BJ (cell line): Measurements from ENCODE around the gene DIP2C. TPM values are rescaled to one million over a fixed set of nuclear protein-coding genes. Genes with fewer than 3 reads are reported as not detected.
"Not testable (repeated sequence)": the region's sequence is repeated elsewhere in the genome, so short reads cannot be mapped to it uniquely, and the experiment has no call there.

Experiments used
- CTCF ChIA-PET: fragments of 350-600 bp; formaldehyde crosslinking; extraction: SDS; loops from one replicate; lab custom pipeline; 2021; ENCODE audit warnings: antibody characterized with exemption, inconsistent platforms; lab: Yijun Ruan, JAX
- POLR2A ChIA-PET: fragments of 300-600 bp; sonication (Branson Sonifier 250); formaldehyde crosslinking; extraction: SDS; loops from one replicate; lab custom pipeline; 2021; ENCODE audit warnings: antibody characterized with exemption; lab: Charles Lee
- DNase-seq: peaks from one replicate; pipeline ENCODE4 v3.0.0-alpha.2; 2011; ENCODE audit warnings: low read depth
- H3K27me3 ChIP-seq: 2 replicates; pipeline ENCODE4 v1.6.0; 2011; ENCODE audit warnings: low read length; ENCODE audit not compliant: control insufficient read depth, insufficient read depth
- H3K36me3 ChIP-seq: 2 replicates; pipeline ENCODE4 v1.5.1; 2011; ENCODE audit warnings: low read length; ENCODE audit not compliant: control insufficient read depth, insufficient read depth
- H3K4me3 ChIP-seq: 2 replicates; pipeline ENCODE4 v1.5.1; 2011; ENCODE audit warnings: low read depth, mild to moderate bottlenecking, control low read depth, low read length
- polyA plus RNA-seq: library from polyadenylated mRNA; depleted of rRNA; stranded (reverse); fragments of >200 nt; gene quantifications from 2 replicates; pipeline ENCODE4 v1.2.3, GENCODE V29; 2011
- TF ChIP-seq, protein P1 (sequence below): IDR thresholded peaks from 2 replicates; pipeline ENCODE4 v1.5.1; 2011; ENCODE audit warnings: low read depth, mild to moderate bottlenecking, control low read depth, inconsistent platforms, low read length, moderate library complexity; ENCODE audit not compliant: insufficient read depth

DIP2C gene
- polyA plus RNA-seq, 1 experiment = 9.3 TPM

- POLR2A ChIA-PET, H3K36me3 ChIP-seq, H3K4me3 ChIP-seq, DNase-seq, H3K27me3 ChIP-seq, CTCF ChIA-PET: not testable (repeated sequence)
Observed at GRCh38 chr10:264160-265073, 425.1 kb downstream of the DIP2C start.

DNA sequence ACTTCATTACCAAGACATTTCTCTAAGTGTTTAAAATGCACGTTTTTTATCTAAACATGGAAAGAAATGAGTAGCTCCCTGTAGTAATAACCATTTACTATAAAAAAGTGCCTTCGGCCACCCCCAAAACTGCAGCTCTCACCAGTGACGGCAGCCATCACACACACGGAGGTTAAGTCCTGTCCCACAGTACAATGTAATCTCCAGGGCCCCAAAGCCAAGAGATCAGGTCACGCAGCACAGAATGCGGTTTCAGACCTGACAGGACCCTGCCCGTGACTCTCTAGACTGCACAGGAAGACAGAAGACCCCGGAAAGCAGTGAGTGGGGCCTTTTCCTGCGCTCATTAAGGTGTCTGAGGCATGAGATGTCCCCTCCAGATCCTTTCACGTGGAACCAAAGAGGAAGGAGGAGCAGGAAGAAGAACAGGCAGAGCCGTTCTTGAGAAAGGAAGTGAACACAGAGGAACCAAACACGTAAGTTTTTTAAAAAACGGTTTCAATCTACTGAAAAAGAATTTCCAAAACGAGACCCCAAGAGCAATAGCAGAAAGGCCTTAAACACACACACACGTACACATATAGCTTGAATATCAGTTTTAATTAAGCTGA lies 428.5 kb downstream of the DIP2C start:
- H3K4me3 ChIP-seq = no peak overlapping the region
- no peaks in the 10 kb centered on the region for H3K27me3 ChIP-seq
- POLR2A ChIA-PET = interaction anchor here (0.6 kb wide), 1 partner anchor 66 kb away, joined by 6 read pairs; no protein-coding TSS in a partner anchor
- CTCF ChIA-PET = no interaction called here
- DNase-seq = no peak
- TF ChIP-seq, protein P1, sequence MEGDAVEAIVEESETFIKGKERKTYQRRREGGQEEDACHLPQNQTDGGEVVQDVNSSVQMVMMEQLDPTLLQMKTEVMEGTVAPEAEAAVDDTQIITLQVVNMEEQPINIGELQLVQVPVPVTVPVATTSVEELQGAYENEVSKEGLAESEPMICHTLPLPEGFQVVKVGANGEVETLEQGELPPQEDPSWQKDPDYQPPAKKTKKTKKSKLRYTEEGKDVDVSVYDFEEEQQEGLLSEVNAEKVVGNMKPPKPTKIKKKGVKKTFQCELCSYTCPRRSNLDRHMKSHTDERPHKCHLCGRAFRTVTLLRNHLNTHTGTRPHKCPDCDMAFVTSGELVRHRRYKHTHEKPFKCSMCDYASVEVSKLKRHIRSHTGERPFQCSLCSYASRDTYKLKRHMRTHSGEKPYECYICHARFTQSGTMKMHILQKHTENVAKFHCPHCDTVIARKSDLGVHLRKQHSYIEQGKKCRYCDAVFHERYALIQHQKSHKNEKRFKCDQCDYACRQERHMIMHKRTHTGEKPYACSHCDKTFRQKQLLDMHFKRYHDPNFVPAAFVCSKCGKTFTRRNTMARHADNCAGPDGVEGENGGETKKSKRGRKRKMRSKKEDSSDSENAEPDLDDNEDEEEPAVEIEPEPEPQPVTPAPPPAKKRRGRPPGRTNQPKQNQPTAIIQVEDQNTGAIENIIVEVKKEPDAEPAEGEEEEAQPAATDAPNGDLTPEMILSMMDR = no peak
- H3K36me3 ChIP-seq = no peaks in the 10 kb centered on the region

- no peak for DNase-seq
- POLR2A ChIA-PET = no interaction called here
- CTCF ChIA-PET = interaction anchor here (0.9 to 1.2 kb wide), 2 partner anchors 10 to 17 kb away, joined by 3 read pairs; no protein-coding TSS in a partner anchor
- Histone ChIP-seq H3K27me3 (no peaks in the 10 kb centered on the region), H3K4me3 (no peak overlapping the region), H3K36me3 (peaks cover 5% of the 10 kb centered on the region)
- TF ChIP-seq, protein P1 = no peak
Observed at GRCh38 chr10:251982-252582, 437.4 kb downstream of the DIP2C start.

DNA sequence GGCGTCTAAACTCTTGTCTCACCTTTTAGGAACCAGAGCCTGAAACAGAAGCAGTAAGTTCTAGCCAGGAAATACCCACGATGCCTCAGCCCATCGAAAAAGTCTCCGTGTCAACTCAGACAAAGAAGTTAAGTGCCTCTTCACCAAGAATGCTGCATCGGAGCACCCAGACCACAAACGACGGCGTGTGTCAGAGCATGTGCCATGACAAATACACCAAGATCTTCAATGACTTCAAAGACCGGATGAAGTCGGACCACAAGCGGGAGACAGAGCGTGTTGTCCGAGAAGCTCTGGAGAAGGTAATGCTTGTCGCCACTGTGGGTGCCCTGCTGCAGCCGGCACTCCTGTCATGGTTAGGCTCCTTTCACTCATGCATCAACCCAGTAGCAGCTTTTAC lies 441.2 kb downstream of the DIP2C start:
- TF ChIP-seq, protein P1 = no peak
- Histone ChIP-seq H3K36me3 (peaks cover 8% of the 10 kb centered on the region), H3K27me3 (no peaks in the 10 kb centered on the region), H3K4me3 (no peak overlapping the region)
- CTCF ChIA-PET = interaction anchor here (0.6 to 1.1 kb wide), 2 partner anchors 11 to 38 kb away, joined by 3 read pairs; no protein-coding TSS in a partner anchor
- POLR2A ChIA-PET = no interaction called here
- no peak for DNase-seq

DNA sequence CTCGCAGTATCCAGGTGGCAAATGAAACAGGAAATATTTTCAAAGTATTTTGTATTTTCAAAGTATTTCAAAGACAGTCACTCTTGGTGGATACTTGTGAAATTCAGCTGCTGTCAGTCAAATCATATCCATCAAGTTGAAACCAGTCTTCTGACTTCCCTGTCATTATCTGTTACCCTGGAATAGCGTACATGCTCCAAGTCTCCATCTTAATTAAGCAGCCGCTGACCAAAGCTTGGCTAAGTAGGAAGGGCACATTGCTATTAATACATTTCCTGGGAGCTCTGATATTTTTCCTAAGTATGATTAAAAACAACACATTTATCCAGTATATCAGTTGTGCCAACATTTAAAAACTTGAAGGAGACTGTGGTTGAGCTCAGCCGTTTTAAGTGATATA lies 442.0 kb downstream of the DIP2C start:
- Histone ChIP-seq H3K4me3 (no peak overlapping the region), H3K36me3 (peaks cover 8% of the 10 kb centered on the region), H3K27me3 (no peaks in the 10 kb centered on the region)
- TF ChIP-seq, protein P1 = no peak
- no peak for DNase-seq
- ChIA-PET POLR2A (no interaction called here), CTCF (no interaction called here)
